Measurements from ENCODE around the gene ALDH2. TPM values are rescaled to one million over a fixed set of nuclear protein-coding genes. Genes with fewer than 3 reads are reported as not detected.
"Not testable (repeated sequence)": the region's sequence is repeated elsewhere in the genome, so short reads cannot be mapped to it uniquely, and the experiment has no call there.

Gene ALDH2
- total and polyA plus RNA-seq, 9 donors: 14.6 to 52.6 (median 38.7) TPM

GRCh38 chr12:111739524-111739923 lies 27.2 kb upstream of the ALDH2 start:
- H3K4me3 ChIP-seq (ENCODE audit: low read length); H3K4me1 ChIP-seq (ENCODE audit: control insufficient read depth, insufficient read depth, low read length); H3K27me3 ChIP-seq (ENCODE audit: control insufficient read depth, insufficient read depth, low read length); DNase-seq; H3K27ac ChIP-seq (ENCODE audit: low read length); H3K9me3 ChIP-seq (replicated peaks; ENCODE audit: control insufficient read depth, low read depth, low read length): not testable (repeated sequence)
- 95% methylated on average over 9 of the region's 9 CpGs for WGBS (ENCODE audit: insufficient coverage)
- peaks cover 33% of the 10 kb centered on the region for H3K36me3 ChIP-seq (ENCODE audit: control insufficient read depth, insufficient read depth, low read length)

DNA sequence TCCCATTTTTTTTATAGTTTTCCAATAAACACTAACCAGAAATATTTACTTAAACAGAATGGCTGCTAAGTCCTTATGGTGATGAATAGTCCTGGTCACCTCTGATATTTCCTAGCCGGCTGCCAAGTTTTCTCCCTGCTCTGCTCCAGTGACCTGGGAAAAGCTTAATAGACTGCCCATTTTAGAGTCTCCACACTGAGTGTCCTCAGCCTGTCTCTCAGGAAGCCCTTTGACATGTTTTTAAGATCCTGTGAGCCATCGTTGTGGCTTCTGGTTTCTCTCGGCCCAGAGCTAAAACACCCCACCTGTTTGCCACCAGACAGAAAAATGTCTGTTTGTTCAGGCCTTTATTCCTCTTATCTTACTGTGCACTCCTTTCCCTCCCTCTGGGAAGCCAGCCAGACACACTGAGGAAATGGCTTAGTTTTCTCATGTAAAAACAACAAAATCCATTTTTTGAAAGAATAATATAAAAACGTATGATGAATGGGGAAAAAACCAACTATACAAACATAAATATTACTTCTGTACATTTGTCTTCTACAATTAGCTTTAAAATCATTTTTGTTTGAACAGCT lies 25.4 kb upstream of the ALDH2 start:
- 43% methylated on average over 3 of the region's 4 CpGs for WGBS (ENCODE audit: insufficient coverage)
- DNase-seq: no peak
- no peaks in the 10 kb centered on the region for H3K9me3 ChIP-seq (replicated peaks; ENCODE audit: control insufficient read depth, low read depth, low read length)
- no peak overlapping the region for H3K27ac ChIP-seq (ENCODE audit: low read length)
- H3K4me1 ChIP-seq (ENCODE audit: control insufficient read depth, insufficient read depth, low read length): no peaks in the 10 kb centered on the region
- no peaks in the 10 kb centered on the region for H3K27me3 ChIP-seq (ENCODE audit: control insufficient read depth, insufficient read depth, low read length)
- no peak overlapping the region for H3K4me3 ChIP-seq (ENCODE audit: low read length)
- H3K36me3 ChIP-seq (ENCODE audit: control insufficient read depth, insufficient read depth, low read length): peaks cover 44% of the 10 kb centered on the region

DNA sequence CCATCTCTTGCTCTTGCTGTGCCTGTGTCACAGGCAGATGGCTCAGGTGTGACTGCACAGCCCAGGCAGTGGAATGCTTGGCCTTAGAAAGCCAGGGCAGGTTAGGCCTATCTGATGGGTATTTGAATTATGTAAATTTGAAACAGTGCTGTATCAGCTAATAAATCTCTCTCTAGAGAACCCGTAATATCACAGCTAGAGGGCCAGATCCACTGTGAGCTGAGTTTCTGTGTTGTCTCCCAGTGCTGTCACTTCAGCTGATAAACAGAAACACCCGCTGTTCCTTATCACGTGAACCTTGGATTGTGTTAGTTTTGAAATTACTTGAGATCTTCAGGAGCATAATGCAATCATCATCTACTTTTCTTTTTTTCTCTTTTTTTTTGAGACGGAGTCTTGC lies 21.5 kb upstream of the ALDH2 start:
- H3K27me3 ChIP-seq (ENCODE audit: control insufficient read depth, insufficient read depth, low read length): no peaks in the 10 kb centered on the region
- WGBS (ENCODE audit: insufficient coverage): 100% methylated on average over 1 of the region's 4 CpGs
- H3K4me1 ChIP-seq (ENCODE audit: control insufficient read depth, insufficient read depth, low read length): no peaks in the 10 kb centered on the region
- peaks cover 52% of the 10 kb centered on the region for H3K36me3 ChIP-seq (ENCODE audit: control insufficient read depth, insufficient read depth, low read length)
- H3K9me3 ChIP-seq (replicated peaks; ENCODE audit: control insufficient read depth, low read depth, low read length): no peaks in the 10 kb centered on the region
- no peak overlapping the region for H3K4me3 ChIP-seq (ENCODE audit: low read length)
- DNase-seq: no peak
- no peak overlapping the region for H3K27ac ChIP-seq (ENCODE audit: low read length)

GRCh38 chr12:111747333-111747732 lies 19.4 kb upstream of the ALDH2 start:
- H3K36me3 ChIP-seq (ENCODE audit: control insufficient read depth, insufficient read depth, low read length): peaks cover 53% of the 10 kb centered on the region
- H3K4me1 ChIP-seq (ENCODE audit: control insufficient read depth, insufficient read depth, low read length): no peaks in the 10 kb centered on the region
- H3K27ac ChIP-seq (ENCODE audit: low read length): peak overlapping the region; percentile 13
- H3K9me3 ChIP-seq (replicated peaks; ENCODE audit: control insufficient read depth, low read depth, low read length): no peaks in the 10 kb centered on the region
- no peak overlapping the region for H3K4me3 ChIP-seq (ENCODE audit: low read length)
- no peaks in the 10 kb centered on the region for H3K27me3 ChIP-seq (ENCODE audit: control insufficient read depth, insufficient read depth, low read length)
- 64% methylated on average over 6 of the region's 9 CpGs for WGBS (ENCODE audit: insufficient coverage)
- DNase-seq: no peak

GRCh38 chr12:111748151-111748672 lies 18.5 kb upstream of the ALDH2 start:
- no peaks in the 10 kb centered on the region for H3K27me3 ChIP-seq (ENCODE audit: control insufficient read depth, insufficient read depth, low read length)
- H3K4me1 ChIP-seq (ENCODE audit: control insufficient read depth, insufficient read depth, low read length): no peaks in the 10 kb centered on the region
- H3K4me3 ChIP-seq (ENCODE audit: low read length): no peak overlapping the region
- H3K9me3 ChIP-seq (replicated peaks; ENCODE audit: control insufficient read depth, low read depth, low read length): no peaks in the 10 kb centered on the region
- DNase-seq: peak; percentile 95
- H3K36me3 ChIP-seq (ENCODE audit: control insufficient read depth, insufficient read depth, low read length): peaks cover 53% of the 10 kb centered on the region
- H3K27ac ChIP-seq (ENCODE audit: low read length): peak overlapping the region; percentile 77
- WGBS (ENCODE audit: insufficient coverage): 34% methylated on average over 5 of the region's 8 CpGs

DNA sequence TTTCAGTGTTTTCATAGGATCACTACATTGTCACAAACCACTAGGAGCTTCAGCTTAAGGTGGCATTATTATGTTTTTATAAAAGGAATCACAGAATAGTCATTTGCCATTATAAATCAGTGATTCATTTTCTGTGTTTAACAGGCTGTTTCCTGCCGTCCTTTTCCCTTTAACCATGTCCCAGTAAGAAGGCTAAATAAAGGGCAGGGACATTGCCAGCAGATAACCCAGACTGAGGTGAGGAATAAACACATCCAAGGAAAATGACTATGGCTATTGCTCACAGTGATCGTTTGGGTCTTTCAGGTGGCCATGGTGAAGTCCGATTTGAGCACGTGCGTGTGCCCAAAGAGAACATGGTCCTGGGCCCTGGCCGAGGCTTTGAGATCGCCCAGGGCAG lies 17.9 kb upstream of the ALDH2 start:
- no peak overlapping the region for H3K4me3 ChIP-seq (ENCODE audit: low read length)
- H3K4me1 ChIP-seq (ENCODE audit: control insufficient read depth, insufficient read depth, low read length): no peaks in the 10 kb centered on the region
- no peaks in the 10 kb centered on the region for H3K9me3 ChIP-seq (replicated peaks; ENCODE audit: control insufficient read depth, low read depth, low read length)
- 90% methylated on average over 6 of the region's 7 CpGs for WGBS (ENCODE audit: insufficient coverage)
- DNase-seq: no peak
- H3K27me3 ChIP-seq (ENCODE audit: control insufficient read depth, insufficient read depth, low read length): no peaks in the 10 kb centered on the region
- H3K36me3 ChIP-seq (ENCODE audit: control insufficient read depth, insufficient read depth, low read length): peaks cover 57% of the 10 kb centered on the region
- peak overlapping the region; percentile 77 for H3K27ac ChIP-seq (ENCODE audit: low read length)

GRCh38 chr12:111749391-111749790 lies 17.3 kb upstream of the ALDH2 start:
- Histone ChIP-seq H3K27ac (ENCODE audit: low read length) (no peak overlapping the region), H3K9me3 (replicated peaks; ENCODE audit: control insufficient read depth, low read depth, low read length) (no peaks in the 10 kb centered on the region), H3K4me3 (ENCODE audit: low read length) (no peak overlapping the region), H3K36me3 (ENCODE audit: control insufficient read depth, insufficient read depth, low read length) (peaks cover 60% of the 10 kb centered on the region), H3K4me1 (ENCODE audit: control insufficient read depth, insufficient read depth, low read length) (no peaks in the 10 kb centered on the region), H3K27me3 (ENCODE audit: control insufficient read depth, insufficient read depth, low read length) (no peaks in the 10 kb centered on the region)
- no peak for DNase-seq
- no CpG with 5 or more reads among the region's 4 CpGs for WGBS (ENCODE audit: insufficient coverage)

- peak; percentile 63 for DNase-seq
These were observed 13.4 kb upstream of the ALDH2 start for GRCh38 chr12:111753144-111753881.

GRCh38 chr12:111754671-111755070 lies 12.1 kb upstream of the ALDH2 start:
- 76% methylated on average over 6 of the region's 8 CpGs for WGBS (ENCODE audit: insufficient coverage)
- Histone ChIP-seq H3K4me3 (ENCODE audit: low read length) (no peak overlapping the region), H3K4me1 (ENCODE audit: control insufficient read depth, insufficient read depth, low read length) (peaks cover 14% of the 10 kb centered on the region), H3K27me3 (ENCODE audit: control insufficient read depth, insufficient read depth, low read length) (no peaks in the 10 kb centered on the region), H3K36me3 (ENCODE audit: control insufficient read depth, insufficient read depth, low read length) (peaks cover 49% of the 10 kb centered on the region), H3K27ac (ENCODE audit: low read length) (no peak overlapping the region), H3K9me3 (replicated peaks; ENCODE audit: control insufficient read depth, low read depth, low read length) (no peaks in the 10 kb centered on the region)
- DNase-seq: no peak

More at GRCh38 chr12:111753144-111753881, 13.4 kb upstream of the ALDH2 start:
- Histone ChIP-seq H3K9me3 (replicated peaks; ENCODE audit: control insufficient read depth, low read depth, low read length) (no peaks in the 10 kb centered on the region), H3K36me3 (ENCODE audit: control insufficient read depth, insufficient read depth, low read length) (peaks cover 57% of the 10 kb centered on the region), H3K4me1 (ENCODE audit: control insufficient read depth, insufficient read depth, low read length) (peaks cover 13% of the 10 kb centered on the region), H3K27ac (ENCODE audit: low read length) (no peak overlapping the region), H3K27me3 (ENCODE audit: control insufficient read depth, insufficient read depth, low read length) (no peaks in the 10 kb centered on the region), H3K4me3 (ENCODE audit: low read length) (no peak overlapping the region)
- WGBS (ENCODE audit: insufficient coverage): 68% methylated on average over 23 of the region's 23 CpGs

GRCh38 chr12:111756196-111756595 lies 10.5 kb upstream of the ALDH2 start:
- H3K4me1 ChIP-seq (ENCODE audit: control insufficient read depth, insufficient read depth, low read length): peaks cover 14% of the 10 kb centered on the region
- no peaks in the 10 kb centered on the region for H3K27me3 ChIP-seq (ENCODE audit: control insufficient read depth, insufficient read depth, low read length)
- H3K9me3 ChIP-seq (replicated peaks; ENCODE audit: control insufficient read depth, low read depth, low read length): no peaks in the 10 kb centered on the region
- 90% methylated on average over 15 of the region's 15 CpGs for WGBS (ENCODE audit: insufficient coverage)
- DNase-seq: no peak
- H3K27ac ChIP-seq (ENCODE audit: low read length): no peak overlapping the region
- no peak overlapping the region for H3K4me3 ChIP-seq (ENCODE audit: low read length)
- peaks cover 41% of the 10 kb centered on the region for H3K36me3 ChIP-seq (ENCODE audit: control insufficient read depth, insufficient read depth, low read length)
